SK-N-SH (cell line): ENCODE results near the gene TPGS1. TPM values are rescaled to one million over a fixed set of nuclear protein-coding genes. Genes with fewer than 3 reads are reported as not detected.

Source experiments
- CTCF ChIA-PET: fragments of 300-600, 350-600 bp; formaldehyde crosslinking; extraction: SDS; loops from one replicate; lab custom pipeline; 2021; lab: Yijun Ruan, JAX
- POLR2A ChIA-PET: fragments of 350-600 bp; sonication (Branson Sonifier 250); formaldehyde crosslinking; extraction: SDS; loops from one replicate; lab custom pipeline; 2020; ENCODE audit warnings: antibody characterized with exemption, inconsistent platforms; lab: Yijun Ruan, JAX
- DNase-seq: peaks from one replicate; pipeline ENCODE4 v3.0.0; 2012
- H2AFZ ChIP-seq: fragments of 200-600 bp; sonication (generic); 2 replicates; pipeline ENCODE4 v1.8.1; 2016; ENCODE audit warnings: antibody characterized with exemption, mild to moderate bottlenecking, low read depth
- H3F3A ChIP-seq: fragments of 200-600 bp; sonication (generic); replicated peaks from 2 replicates; pipeline ENCODE3; 2016; ENCODE audit warnings: antibody characterized with exemption, mild to moderate bottlenecking; ENCODE audit not compliant: insufficient read depth
- H3K27ac ChIP-seq, 2 experiments: fragments of 200-500 bp in 1 of 2; fragments of 200-600 bp in 1 of 2; sonication (Bioruptor generic) in 1 of 2; sonication (generic), shearing (Covaris generic) in 1 of 2; 2 replicates each; pipeline versions ENCODE4 v1.5.1 to v1.6.1; 2014 to 2016; ENCODE audit warnings: low read depth in 2 of 2, inconsistent platforms in 1 of 2, low read length in 1 of 2, mild to moderate bottlenecking in 1 of 2, mixed read lengths in 1 of 2
- H3K27me3 ChIP-seq: fragments of 200-600 bp; sonication (generic), shearing (Covaris generic); 2 replicates; pipeline ENCODE4 v1.6.1; 2016; ENCODE audit warnings: mixed run types; ENCODE audit not compliant: insufficient read depth
- H3K36me3 ChIP-seq, 2 experiments: fragments of 200-500 bp in 1 of 2; fragments of 200-600 bp in 1 of 2; sonication (Bioruptor generic) in 1 of 2; sonication (generic) in 1 of 2; replicated peaks in 1 of 2; 2 replicates each; pipeline versions ENCODE3 to v1.5.1; 2014 to 2016; ENCODE audit warnings: low read length in 1 of 2, mild to moderate bottlenecking in 1 of 2; ENCODE audit not compliant: insufficient read depth in 2 of 2, control insufficient read depth in 1 of 2
- H3K4me1 ChIP-seq, 2 experiments: fragments of 200-500 bp in 1 of 2; fragments of 200-600 bp in 1 of 2; sonication (Bioruptor generic) in 1 of 2; sonication (generic), shearing (Covaris generic) in 1 of 2; 2 replicates each; pipeline versions ENCODE4 v1.5.1 to v1.6.1; 2014 to 2016; ENCODE audit warnings: low read depth in 1 of 2, low read length in 1 of 2, mixed run types in 1 of 2; ENCODE audit not compliant: insufficient read depth in 2 of 2, control insufficient read depth in 1 of 2
- H3K4me2 ChIP-seq: fragments of 200-600 bp; sonication (generic), shearing (Covaris generic); 2 replicates; pipeline ENCODE4 v1.6.1; 2017; ENCODE audit warnings: mixed run types
- H3K4me3 ChIP-seq, 2 experiments: fragments of 200-500 bp in 1 of 2; fragments of 200-600 bp in 1 of 2; sonication (Bioruptor generic) in 1 of 2; sonication (generic), shearing (Covaris generic) in 1 of 2; 2 replicates each; pipeline versions ENCODE4 v1.5.1 to v1.8.1; 2014 to 2016; ENCODE audit warnings: low read depth in 2 of 2, inconsistent platforms in 1 of 2, low read length in 1 of 2, mild to moderate bottlenecking in 1 of 2, mixed read lengths in 1 of 2, moderate library complexity in 1 of 2
- H3K79me2 ChIP-seq: fragments of 200-600 bp; sonication (generic); 2 replicates; pipeline ENCODE4 v1.8.1; 2017; ENCODE audit warnings: mild to moderate bottlenecking; ENCODE audit not compliant: insufficient read depth
- H3K9ac ChIP-seq: fragments of 200-600 bp; sonication (generic); 2 replicates; pipeline ENCODE4 v1.6.1; 2017; ENCODE audit warnings: mixed run types
- H3K9me2 ChIP-seq: fragments of 200-600 bp; sonication (generic); 2 replicates; pipeline ENCODE4 v1.6.1; 2017; ENCODE audit warnings: mixed run types
- H3K9me3 ChIP-seq: fragments of 200-600 bp; sonication (generic); 2 replicates; pipeline ENCODE4 v1.6.1; 2017; ENCODE audit warnings: mixed run types, mild to moderate bottlenecking, moderate library complexity
- H4K20me1 ChIP-seq: fragments of 200-600 bp; sonication (generic); 2 replicates; pipeline ENCODE4 v1.6.1; 2017; ENCODE audit warnings: mild to moderate bottlenecking, mixed run types; ENCODE audit not compliant: insufficient read depth
- CTCF ChIP-seq: fragments of 200-600 bp; sonication (generic); IDR thresholded peaks from 2 replicates; pipeline ENCODE4 v1.6.1; 2017; ENCODE audit warnings: antibody characterized with exemption, mild to moderate bottlenecking, moderate library complexity
- GABPA ChIP-seq: IDR thresholded peaks from 2 replicates; pipeline ENCODE4 v1.4.0; 2012; ENCODE audit warnings: low read depth, mild to moderate bottlenecking
- GATA2 ChIP-seq: sonication (generic); formaldehyde crosslinking; IDR thresholded peaks from 2 replicates; pipeline ENCODE4 v1.5.0; 2020; ENCODE audit warnings: mild to moderate bottlenecking, missing genetic modification reagents
- MAX ChIP-seq: IDR thresholded peaks from 2 replicates; pipeline ENCODE4 v1.4.0; 2012; ENCODE audit warnings: low read depth
- MEF2A ChIP-seq: IDR thresholded peaks from 2 replicates; pipeline ENCODE4 v1.4.0; 2012; ENCODE audit warnings: low read depth, borderline replicate concordance
- MXI1 ChIP-seq: IDR thresholded peaks from 2 replicates; pipeline ENCODE4 v1.6.1; 2012; ENCODE audit warnings: mild to moderate bottlenecking, low read depth, low read length, improper control_type of control experiment
- RAD21 ChIP-seq: IDR thresholded peaks from 2 replicates; pipeline ENCODE4 v1.6.1; 2012; ENCODE audit warnings: mild to moderate bottlenecking, low read length
- RCOR1 ChIP-seq: fragments of 150-350 bp; IDR thresholded peaks from 2 replicates; pipeline ENCODE4 v1.6.1; 2017; ENCODE audit warnings: antibody characterized with exemption, low read length
- SIN3A ChIP-seq: IDR thresholded peaks from 2 replicates; pipeline ENCODE4 v1.6.1; 2012; ENCODE audit warnings: low read depth, mild to moderate bottlenecking, low read length, moderate library complexity, borderline replicate concordance
- SMC3 ChIP-seq: IDR thresholded peaks from 2 replicates; pipeline ENCODE4 v1.6.1; 2012; ENCODE audit warnings: low read depth, low read length, improper control_type of control experiment
- TEAD4 ChIP-seq: IDR thresholded peaks from 2 replicates; pipeline ENCODE4 v1.4.0; 2012; ENCODE audit warnings: mild to moderate bottlenecking, borderline replicate concordance; ENCODE audit not compliant: insufficient read depth
- USF1 ChIP-seq: IDR thresholded peaks from 2 replicates; pipeline ENCODE4 v1.4.0; 2012; ENCODE audit warnings: low read depth, borderline replicate concordance
- YY1 ChIP-seq: IDR thresholded peaks from 2 replicates; pipeline ENCODE4 v1.4.0; 2012; ENCODE audit warnings: low read depth, mild to moderate bottlenecking
- WGBS: methylation state at CpG from one replicate; pipeline ENCODE4 v1.1.6; 2017; ENCODE audit warnings: low lambda C conversion rate; 5-methylcytosine and 5-hydroxymethylcytosine counted together
- polyA plus RNA-seq, 3 experiments: library from polyadenylated mRNA; depleted of rRNA; stranded (reverse); fragments of >200 nt; gene quantifications; 2 replicates each; pipeline ENCODE4 v1.2.3, GENCODE V29; 2012
- TF ChIP-seq, protein P1 (sequence below): IDR thresholded peaks from 2 replicates; pipeline ENCODE4 v1.6.1; 2012; ENCODE audit warnings: mild to moderate bottlenecking, low read depth, low read length, moderate library complexity

Gene TPGS1
- polyA plus RNA-seq, 1 of the 3 experiments (the other 2 are of a cell fraction) = 31.0 TPM

GRCh38 chr19:525029-525428 is 17.7 kb downstream of the TPGS1 start:
- POLR2A ChIA-PET = no interaction called here

More at GRCh38 chr19:525029-525428, 17.7 kb downstream of the TPGS1 start:
- Histone ChIP-seq H3K27ac (no peak overlapping the region), H4K20me1 (no peaks in the 10 kb centered on the region), H3K4me3 (no peak overlapping the region), H3K9me2 (no peaks in the 10 kb centered on the region), H3K4me1 (peaks cover 0 to 7% of the 10 kb centered on the region in 2 experiments; a peak in 1 of 4 replicates), H3K27me3 (no peaks in the 10 kb centered on the region), H3K9ac (no peak overlapping the region), H3K4me2 (no peak overlapping the region), H3K9me3 (no peaks in the 10 kb centered on the region), H3K79me2 (no peaks in the 10 kb centered on the region), H3K36me3 (peaks cover 0 to 3% of the 10 kb centered on the region in 2 experiments), H2AFZ (no peak overlapping the region), H3F3A (no peaks in the 10 kb centered on the region)
- WGBS = 77% methylated on average over 8 of the region's 18 CpGs
- no peak for DNase-seq
- CTCF ChIA-PET = interaction anchor here (7.4 kb wide), 1 partner anchor 15 kb away, joined by 71 read pairs; no protein-coding TSS in a partner anchor
- no peak for TF ChIP-seq SMC3
- TF ChIP-seq, protein P1, sequence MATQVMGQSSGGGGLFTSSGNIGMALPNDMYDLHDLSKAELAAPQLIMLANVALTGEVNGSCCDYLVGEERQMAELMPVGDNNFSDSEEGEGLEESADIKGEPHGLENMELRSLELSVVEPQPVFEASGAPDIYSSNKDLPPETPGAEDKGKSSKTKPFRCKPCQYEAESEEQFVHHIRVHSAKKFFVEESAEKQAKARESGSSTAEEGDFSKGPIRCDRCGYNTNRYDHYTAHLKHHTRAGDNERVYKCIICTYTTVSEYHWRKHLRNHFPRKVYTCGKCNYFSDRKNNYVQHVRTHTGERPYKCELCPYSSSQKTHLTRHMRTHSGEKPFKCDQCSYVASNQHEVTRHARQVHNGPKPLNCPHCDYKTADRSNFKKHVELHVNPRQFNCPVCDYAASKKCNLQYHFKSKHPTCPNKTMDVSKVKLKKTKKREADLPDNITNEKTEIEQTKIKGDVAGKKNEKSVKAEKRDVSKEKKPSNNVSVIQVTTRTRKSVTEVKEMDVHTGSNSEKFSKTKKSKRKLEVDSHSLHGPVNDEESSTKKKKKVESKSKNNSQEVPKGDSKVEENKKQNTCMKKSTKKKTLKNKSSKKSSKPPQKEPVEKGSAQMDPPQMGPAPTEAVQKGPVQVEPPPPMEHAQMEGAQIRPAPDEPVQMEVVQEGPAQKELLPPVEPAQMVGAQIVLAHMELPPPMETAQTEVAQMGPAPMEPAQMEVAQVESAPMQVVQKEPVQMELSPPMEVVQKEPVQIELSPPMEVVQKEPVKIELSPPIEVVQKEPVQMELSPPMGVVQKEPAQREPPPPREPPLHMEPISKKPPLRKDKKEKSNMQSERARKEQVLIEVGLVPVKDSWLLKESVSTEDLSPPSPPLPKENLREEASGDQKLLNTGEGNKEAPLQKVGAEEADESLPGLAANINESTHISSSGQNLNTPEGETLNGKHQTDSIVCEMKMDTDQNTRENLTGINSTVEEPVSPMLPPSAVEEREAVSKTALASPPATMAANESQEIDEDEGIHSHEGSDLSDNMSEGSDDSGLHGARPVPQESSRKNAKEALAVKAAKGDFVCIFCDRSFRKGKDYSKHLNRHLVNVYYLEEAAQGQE = no peak
- no peak for TF ChIP-seq CTCF
- TF ChIP-seq RAD21 = no peak
- TF ChIP-seq GABPA = no peak
- TF ChIP-seq MXI1 = no peak
- TF ChIP-seq RCOR1 = no peak
- TF ChIP-seq TEAD4 = no peak
- TF ChIP-seq YY1 = no peak
- TF ChIP-seq GATA2 (CRISPR knock-in tag) = no peak
- TF ChIP-seq USF1 = no peak
- TF ChIP-seq SIN3A = no peak
- TF ChIP-seq MAX = no peak
- no peak for TF ChIP-seq MEF2A
